ENCODE measurements around the gene KCNA3. TPM values are rescaled to one million over a fixed set of nuclear protein-coding genes. Genes with fewer than 3 reads are reported as not detected.

The KCNA3 gene
- total RNA-seq, 1 donor from 2014 or later = 0.22 TPM

DNA sequence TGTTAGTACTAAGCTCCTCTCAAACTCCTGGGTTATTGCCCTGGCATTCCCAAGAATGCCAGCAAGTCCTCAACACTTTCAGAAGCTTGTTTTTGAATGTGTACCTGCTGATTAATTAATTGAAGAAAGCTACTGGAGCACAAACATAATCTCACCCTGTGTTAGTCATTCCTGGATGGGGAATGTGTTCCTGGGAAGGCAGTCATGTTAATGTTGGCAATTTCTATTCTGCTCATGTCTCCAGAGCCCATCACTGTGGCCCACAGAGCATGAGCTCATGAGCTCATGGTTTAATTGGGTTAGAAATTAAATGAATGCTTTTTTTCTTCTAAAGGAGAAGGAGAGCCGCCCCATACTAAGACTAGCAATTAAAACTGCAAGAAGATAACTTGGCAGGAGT, 31.9 kb upstream of the KCNA3 start:
- Histone ChIP-seq H3K36me3 (no peaks in the 10 kb centered on the region), H3K4me3 (no peak overlapping the region), H3K27me3 (ENCODE audit: low read depth) (peaks cover 7% of the 10 kb centered on the region), H3K4me1 (no peaks in the 10 kb centered on the region), H3K27ac (replicated peaks) (no peak overlapping the region), H3K9me3 (replicated peaks) (no peaks in the 10 kb centered on the region)
- TF ChIP-seq, protein P1, sequence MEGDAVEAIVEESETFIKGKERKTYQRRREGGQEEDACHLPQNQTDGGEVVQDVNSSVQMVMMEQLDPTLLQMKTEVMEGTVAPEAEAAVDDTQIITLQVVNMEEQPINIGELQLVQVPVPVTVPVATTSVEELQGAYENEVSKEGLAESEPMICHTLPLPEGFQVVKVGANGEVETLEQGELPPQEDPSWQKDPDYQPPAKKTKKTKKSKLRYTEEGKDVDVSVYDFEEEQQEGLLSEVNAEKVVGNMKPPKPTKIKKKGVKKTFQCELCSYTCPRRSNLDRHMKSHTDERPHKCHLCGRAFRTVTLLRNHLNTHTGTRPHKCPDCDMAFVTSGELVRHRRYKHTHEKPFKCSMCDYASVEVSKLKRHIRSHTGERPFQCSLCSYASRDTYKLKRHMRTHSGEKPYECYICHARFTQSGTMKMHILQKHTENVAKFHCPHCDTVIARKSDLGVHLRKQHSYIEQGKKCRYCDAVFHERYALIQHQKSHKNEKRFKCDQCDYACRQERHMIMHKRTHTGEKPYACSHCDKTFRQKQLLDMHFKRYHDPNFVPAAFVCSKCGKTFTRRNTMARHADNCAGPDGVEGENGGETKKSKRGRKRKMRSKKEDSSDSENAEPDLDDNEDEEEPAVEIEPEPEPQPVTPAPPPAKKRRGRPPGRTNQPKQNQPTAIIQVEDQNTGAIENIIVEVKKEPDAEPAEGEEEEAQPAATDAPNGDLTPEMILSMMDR (IDR thresholded peaks at IDR 0.05; ENCODE audit: borderline replicate concordance) = no peak
- intact Hi-C loops (cut with micrococcal nuclease) = no loop called here
- DNase-seq = no peak

DNA sequence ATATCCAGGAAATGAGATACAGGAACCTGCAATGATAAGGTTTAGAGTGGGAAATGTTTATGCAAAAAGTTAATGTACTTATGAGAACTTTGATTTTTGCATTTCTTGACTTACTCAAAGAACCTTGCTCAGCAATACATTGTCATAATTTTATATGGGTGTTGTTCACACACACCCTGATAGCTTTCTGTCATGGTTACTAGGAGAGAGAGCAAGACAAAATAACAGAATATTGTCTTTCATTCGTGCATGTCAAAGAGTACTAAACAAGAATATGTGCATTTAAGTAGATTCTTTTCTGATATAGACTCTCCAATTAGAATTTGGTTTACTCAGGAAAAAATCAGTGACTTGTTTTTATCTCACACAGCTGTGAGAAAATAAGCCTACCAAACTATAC, 27.5 kb upstream of the KCNA3 start:
- intact Hi-C loops (cut with micrococcal nuclease) = no loop called here
- Histone ChIP-seq H3K4me3 (no peak overlapping the region), H3K4me1 (no peaks in the 10 kb centered on the region), H3K36me3 (no peaks in the 10 kb centered on the region), H3K27ac (replicated peaks) (no peak overlapping the region), H3K9me3 (replicated peaks) (peaks cover 6% of the 10 kb centered on the region), H3K27me3 (ENCODE audit: low read depth) (peaks cover 7% of the 10 kb centered on the region)
- DNase-seq = no peak
- TF ChIP-seq, protein P1 (IDR thresholded peaks at IDR 0.05; ENCODE audit: borderline replicate concordance) = no peak

DNA sequence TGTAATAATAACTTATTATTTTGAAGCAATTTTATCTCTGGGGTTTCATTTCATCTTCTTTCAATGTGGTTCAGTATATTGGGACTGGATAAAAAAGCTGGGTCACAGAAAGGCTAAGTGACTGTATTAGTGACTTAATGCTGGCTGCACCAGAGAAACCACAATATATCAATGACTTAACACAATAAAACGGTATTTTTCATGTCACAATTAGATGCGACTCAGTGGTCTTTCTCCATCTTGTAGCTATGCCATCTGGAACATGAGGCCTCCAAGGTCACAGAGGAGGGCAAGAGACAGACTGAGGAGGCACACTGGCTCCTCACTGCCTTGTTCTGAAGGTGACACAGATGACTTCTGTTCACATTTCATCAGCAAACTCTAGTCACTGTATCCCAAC, 26.0 kb upstream of the KCNA3 start:
- intact Hi-C loops (cut with micrococcal nuclease) = no loop called here
- DNase-seq = no peak
- H3K9me3 ChIP-seq (replicated peaks) = peaks cover 6% of the 10 kb centered on the region
- H3K36me3 ChIP-seq = no peaks in the 10 kb centered on the region
- TF ChIP-seq, protein P1 (IDR thresholded peaks at IDR 0.05; ENCODE audit: borderline replicate concordance) = no peak
- no peak overlapping the region for H3K27ac ChIP-seq (replicated peaks)
- peaks cover 6% of the 10 kb centered on the region for H3K27me3 ChIP-seq (ENCODE audit: low read depth)
- no peak overlapping the region for H3K4me3 ChIP-seq
- H3K4me1 ChIP-seq = no peaks in the 10 kb centered on the region

DNA sequence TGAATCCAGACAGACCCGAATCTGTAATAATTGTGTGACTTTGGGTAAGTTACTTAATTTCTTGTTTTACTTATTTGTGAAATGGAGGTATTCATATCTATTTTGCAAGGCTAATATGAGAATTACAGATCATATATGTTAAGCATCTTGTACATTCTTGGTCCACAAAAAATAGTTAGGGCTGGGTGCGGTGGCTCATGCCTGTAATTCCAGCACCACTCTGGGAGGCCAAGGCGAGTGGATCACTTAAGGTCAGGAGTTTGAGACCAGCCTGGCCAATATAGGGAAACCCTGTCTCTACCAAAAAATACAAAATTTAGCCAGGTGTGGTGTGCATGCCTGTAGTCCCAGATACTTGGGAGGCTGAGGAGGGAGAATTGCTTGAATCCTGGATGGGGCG, 22.9 kb upstream of the KCNA3 start:
- H3K9me3 ChIP-seq (replicated peaks) = peaks cover 6% of the 10 kb centered on the region
- DNase-seq = no peak
- H3K27ac ChIP-seq (replicated peaks) = no peak overlapping the region
- intact Hi-C loops (cut with micrococcal nuclease) = no loop called here
- TF ChIP-seq, protein P1 (IDR thresholded peaks at IDR 0.05; ENCODE audit: borderline replicate concordance) = no peak
- H3K4me1 ChIP-seq = no peaks in the 10 kb centered on the region
- H3K4me3 ChIP-seq = no peak overlapping the region
- H3K36me3 ChIP-seq = no peaks in the 10 kb centered on the region
- H3K27me3 ChIP-seq (ENCODE audit: low read depth) = no peaks in the 10 kb centered on the region

DNA sequence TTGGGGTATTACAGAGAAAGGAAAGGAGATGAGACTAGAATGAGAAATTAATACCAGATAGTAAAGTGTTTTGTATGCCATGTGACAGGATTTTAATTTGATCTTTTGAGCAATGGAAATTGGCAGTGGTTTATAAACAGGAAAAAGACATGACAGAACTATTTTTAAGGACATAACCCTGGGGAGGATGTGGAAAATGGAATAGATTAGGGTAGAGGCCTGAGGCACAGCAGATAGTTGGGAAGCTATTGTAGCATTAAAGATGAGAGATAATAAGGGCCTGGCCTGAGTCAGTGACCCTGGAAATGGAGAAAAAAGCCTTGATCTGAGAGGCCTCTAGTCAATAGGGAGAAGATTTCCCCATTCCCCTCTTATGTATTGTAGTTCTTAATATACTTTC, 22.1 kb upstream of the KCNA3 start:
- intact Hi-C loops (cut with micrococcal nuclease) = no loop called here
- TF ChIP-seq, protein P1 (IDR thresholded peaks at IDR 0.05; ENCODE audit: borderline replicate concordance) = no peak
- H3K4me1 ChIP-seq = no peaks in the 10 kb centered on the region
- no peak overlapping the region for H3K27ac ChIP-seq (replicated peaks)
- H3K4me3 ChIP-seq = no peak overlapping the region
- no peak for DNase-seq
- no peaks in the 10 kb centered on the region for H3K36me3 ChIP-seq
- peaks cover 6% of the 10 kb centered on the region for H3K9me3 ChIP-seq (replicated peaks)
- no peaks in the 10 kb centered on the region for H3K27me3 ChIP-seq (ENCODE audit: low read depth)
